Measurements from ENCODE around the gene TMEM80.

DNA sequence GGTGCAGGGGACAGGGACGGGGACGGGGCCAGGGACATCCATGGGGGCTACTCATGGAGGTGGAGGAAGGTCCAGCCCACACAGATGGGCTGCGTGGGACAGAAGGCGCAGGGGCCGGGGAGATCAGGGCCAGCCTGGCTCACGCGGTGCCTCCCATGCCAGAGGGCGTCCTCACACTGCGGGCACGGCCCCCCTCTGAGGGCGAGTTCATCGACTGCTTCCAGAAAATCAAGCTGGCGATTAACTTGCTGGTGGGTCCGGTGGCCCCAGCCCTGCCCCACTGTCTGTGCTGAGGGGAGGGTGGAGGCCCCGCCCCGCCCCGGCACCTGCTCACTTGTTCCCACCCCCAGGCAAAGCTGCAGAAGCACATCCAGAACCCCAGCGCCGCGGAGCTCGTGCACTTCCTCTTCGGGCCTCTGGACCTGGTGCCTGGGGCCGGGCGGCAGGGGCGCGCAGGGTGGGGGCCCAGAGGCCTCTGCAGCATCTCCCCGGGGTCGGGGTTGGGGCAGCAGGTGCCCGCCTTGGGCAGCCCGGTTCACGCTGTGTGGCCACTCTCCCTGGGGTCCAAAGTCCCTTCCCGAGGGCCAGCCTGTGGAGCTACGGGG, 26.2 kb downstream of the TMEM80 start:
- TF ChIP-seq CTCF (conservative IDR thresholded peaks at IDR 0.05 in 1 of 2, IDR thresholded peaks at IDR 0.05 in 1 of 2; ENCODE audit: low read depth in 1 of 2, low read length in 2 of 2) (no peak), EZH2 (IDR thresholded peaks at IDR 0.05; ENCODE audit: low read length, missing control alignments) (no peak)

Measured in fibroblast of lung (primary cell).